Breast epithelium (tissue), 4 donors: Measurements from ENCODE around the gene TOGARAM2. TPM values are rescaled to one million over a fixed set of nuclear protein-coding genes. Genes with fewer than 3 reads are reported as not detected.
"Not testable (repeated sequence)": the region's sequence is repeated elsewhere in the genome, so short reads cannot be mapped to it uniquely, and the experiment has no call there.

Source experiments
- DNase-seq, 2 donors: peaks; one replicate each; pipeline ENCODE4 v3.0.0-alpha.2; 2019; ENCODE audit warnings: low spot score in 2 of 2
- H3K27ac ChIP-seq, 2 donors: fragments of 200-600 bp; sonication (generic) in 1 of 2; one replicate each; pipeline ENCODE4 v1.5.1; 2016 to 2019; ENCODE audit warnings: mild to moderate bottlenecking in 1 of 2
- H3K27me3 ChIP-seq, 2 donors: fragments of 200-600 bp; sonication (generic) in 1 of 2; one replicate each; pipeline versions ENCODE4 v1.5.1 to v1.6.0; 2017 to 2019; ENCODE audit warnings: control low read depth in 1 of 2, mild to moderate bottlenecking in 1 of 2
- H3K36me3 ChIP-seq: fragments of 200-600 bp; one replicate; pipeline ENCODE4 v1.5.1; 2019
- H3K4me1 ChIP-seq, 2 donors: fragments of 200-600 bp; sonication (generic); one replicate each; pipeline ENCODE4 v1.5.1; 2016 to 2019; ENCODE audit warnings: control low read depth in 1 of 2
- H3K4me3 ChIP-seq, 3 donors: fragments of 200-600 bp; sonication (generic); 1 replicate in 2 of 3; 2 replicates in 1 of 3; pipeline ENCODE4 v1.5.1; 2016 to 2019; ENCODE audit warnings: mild to moderate bottlenecking in 3 of 3, moderate library complexity in 2 of 3
- H3K9me3 ChIP-seq, 2 donors: fragments of 200-600 bp; sonication (generic) in 1 of 2; one replicate each; pipeline ENCODE4 v1.5.1; 2016 to 2019; ENCODE audit warnings: control low read depth in 1 of 2
- POLR2A ChIP-seq: fragments of 450-650 bp; IDR thresholded peaks from one replicate; pipeline ENCODE4 v1.6.1; 2016; ENCODE audit warnings: antibody characterized with exemption, mild to moderate bottlenecking, moderate library complexity
- POLR2AphosphoS5 ChIP-seq, 3 donors: sonication (generic); formaldehyde crosslinking; IDR thresholded peaks; one replicate each; pipeline ENCODE4 v1.6.1; 2017; ENCODE audit warnings: antibody characterized with exemption in 3 of 3
- intact Hi-C: fragments of 100-400 bp; cut with DNase I; formaldehyde crosslinking; loops from one replicate; pipeline ENCODE4 v1.15.1; 2023; ENCODE audit warnings: low total_unique reads
- total RNA-seq, 3 donors: library from RNA; depleted of rRNA; stranded (reverse); fragments of >200 nt; gene quantifications; one replicate each; pipeline ENCODE4 v1.1.0, GENCODE V29; 2016
- TF ChIP-seq, protein P1 (sequence below), 3 donors: fragments of 450-650 bp; IDR thresholded peaks; one replicate each; pipeline ENCODE4 v1.5.1; 2016 to 2017; ENCODE audit warnings: antibody characterized with exemption in 3 of 3, mild to moderate bottlenecking in 3 of 3, moderate library complexity in 3 of 3

Gene TOGARAM2
- total RNA-seq, 3 donors from 2014 or later, result 0.15 to 2.7 (median 0.33) TPM

DNA sequence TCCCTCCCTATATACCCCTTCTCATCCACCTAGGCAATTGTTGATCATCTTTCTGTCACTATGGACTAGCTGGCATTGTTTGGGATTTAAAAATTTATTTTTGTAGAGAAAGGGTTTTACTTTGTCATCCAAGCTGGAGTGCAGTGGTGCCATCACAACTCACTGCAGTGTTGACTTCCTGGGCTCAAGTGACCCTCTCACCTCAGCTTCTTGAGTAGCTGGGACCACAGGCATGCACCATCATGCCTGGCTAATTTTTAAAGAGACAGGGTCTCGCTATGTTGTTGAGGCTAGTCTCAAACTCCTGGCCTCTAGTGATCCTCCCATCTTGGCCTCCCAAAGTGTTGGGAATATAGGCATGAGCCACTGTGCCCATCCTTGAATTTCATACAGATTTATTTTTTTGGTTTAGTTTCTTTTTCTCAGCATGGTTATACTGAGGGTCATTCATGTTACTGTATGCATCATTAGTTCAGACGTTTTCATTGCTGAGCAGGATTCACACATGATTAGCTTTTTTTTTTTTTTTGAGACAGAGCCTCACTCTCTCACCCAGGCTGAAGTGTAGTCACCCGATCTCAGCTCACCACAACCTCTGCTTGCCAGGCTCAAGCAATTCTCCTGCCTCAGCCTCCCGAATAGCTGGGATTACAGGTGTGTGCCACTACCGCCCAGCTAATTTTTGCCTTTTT, 101.9 kb downstream of the TOGARAM2 start:
- intact Hi-C loops, result no loop called here
- Histone ChIP-seq H3K36me3 (no peaks in the 10 kb centered on the region), H3K27me3 (no peaks in the 10 kb centered on the region), H3K4me1 (no peaks in the 10 kb centered on the region), H3K4me3 (no peak overlapping the region), H3K27ac (no peak overlapping the region), H3K9me3 (peaks cover 17 to 23% of the 10 kb centered on the region in 2 donors)
- TF ChIP-seq, protein P1, sequence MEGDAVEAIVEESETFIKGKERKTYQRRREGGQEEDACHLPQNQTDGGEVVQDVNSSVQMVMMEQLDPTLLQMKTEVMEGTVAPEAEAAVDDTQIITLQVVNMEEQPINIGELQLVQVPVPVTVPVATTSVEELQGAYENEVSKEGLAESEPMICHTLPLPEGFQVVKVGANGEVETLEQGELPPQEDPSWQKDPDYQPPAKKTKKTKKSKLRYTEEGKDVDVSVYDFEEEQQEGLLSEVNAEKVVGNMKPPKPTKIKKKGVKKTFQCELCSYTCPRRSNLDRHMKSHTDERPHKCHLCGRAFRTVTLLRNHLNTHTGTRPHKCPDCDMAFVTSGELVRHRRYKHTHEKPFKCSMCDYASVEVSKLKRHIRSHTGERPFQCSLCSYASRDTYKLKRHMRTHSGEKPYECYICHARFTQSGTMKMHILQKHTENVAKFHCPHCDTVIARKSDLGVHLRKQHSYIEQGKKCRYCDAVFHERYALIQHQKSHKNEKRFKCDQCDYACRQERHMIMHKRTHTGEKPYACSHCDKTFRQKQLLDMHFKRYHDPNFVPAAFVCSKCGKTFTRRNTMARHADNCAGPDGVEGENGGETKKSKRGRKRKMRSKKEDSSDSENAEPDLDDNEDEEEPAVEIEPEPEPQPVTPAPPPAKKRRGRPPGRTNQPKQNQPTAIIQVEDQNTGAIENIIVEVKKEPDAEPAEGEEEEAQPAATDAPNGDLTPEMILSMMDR (IDR thresholded peaks at IDR 0.05), result no peak
- TF ChIP-seq POLR2AphosphoS5 (IDR thresholded peaks at IDR 0.05), result no peak
- TF ChIP-seq POLR2A, result no peak
- no peak for DNase-seq

DNA sequence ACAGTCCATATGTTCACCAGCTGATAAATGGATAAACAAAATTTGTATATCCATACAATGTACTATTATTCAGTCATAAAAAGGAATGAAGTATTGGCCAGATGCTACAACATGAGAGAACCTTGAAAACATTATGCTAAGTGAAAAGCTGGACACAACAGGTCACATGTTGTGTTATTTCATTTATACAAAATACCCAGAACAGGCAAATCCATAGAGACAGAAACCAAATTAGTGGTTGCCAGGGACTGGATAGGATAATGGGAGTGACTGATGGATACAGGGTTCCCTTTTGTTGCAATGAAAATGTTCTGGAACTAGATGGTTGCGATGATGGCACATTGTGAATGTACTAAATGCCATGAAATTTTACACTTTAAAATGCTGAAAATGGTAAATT, 103.5 kb downstream of the TOGARAM2 start:
- no peak overlapping the region for H3K4me3 ChIP-seq
- no peaks in the 10 kb centered on the region for H3K36me3 ChIP-seq
- intact Hi-C loops, result no loop called here
- DNase-seq, result no peak
- TF ChIP-seq POLR2A (no peak), POLR2AphosphoS5 (IDR thresholded peaks at IDR 0.05) (no peak)
- TF ChIP-seq, protein P1 (IDR thresholded peaks at IDR 0.05), result no peak
- no peaks in the 10 kb centered on the region for H3K27me3 ChIP-seq
- H3K4me1 ChIP-seq, result no peaks in the 10 kb centered on the region
- H3K9me3 ChIP-seq, result peaks cover 12 to 13% of the 10 kb centered on the region in 2 donors
- H3K27ac ChIP-seq, result no peak overlapping the region

DNA sequence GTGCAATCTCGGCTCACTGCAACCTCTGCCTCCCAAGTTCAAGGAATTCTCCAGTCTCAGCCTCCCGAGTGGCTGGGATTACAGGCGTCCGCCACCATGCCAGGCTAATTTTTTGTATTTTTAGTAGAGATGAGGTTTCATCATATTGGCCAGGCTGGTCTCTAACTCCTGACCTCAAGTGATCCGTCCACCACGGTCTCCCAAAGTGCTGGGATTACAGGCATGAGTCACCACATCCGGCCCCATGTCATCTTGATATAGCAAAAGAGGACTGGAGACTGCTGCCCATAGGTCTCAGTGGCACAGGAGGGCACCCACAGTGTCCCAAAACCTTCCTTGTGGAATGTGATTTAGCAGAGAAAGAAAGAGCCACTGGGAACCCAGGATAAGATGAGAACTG, 109.2 kb downstream of the TOGARAM2 start:
- H3K4me1 ChIP-seq, H3K27ac ChIP-seq, intact Hi-C loops, H3K9me3 ChIP-seq, H3K36me3 ChIP-seq, H3K27me3 ChIP-seq, H3K4me3 ChIP-seq, DNase-seq: not testable (repeated sequence)

DNA sequence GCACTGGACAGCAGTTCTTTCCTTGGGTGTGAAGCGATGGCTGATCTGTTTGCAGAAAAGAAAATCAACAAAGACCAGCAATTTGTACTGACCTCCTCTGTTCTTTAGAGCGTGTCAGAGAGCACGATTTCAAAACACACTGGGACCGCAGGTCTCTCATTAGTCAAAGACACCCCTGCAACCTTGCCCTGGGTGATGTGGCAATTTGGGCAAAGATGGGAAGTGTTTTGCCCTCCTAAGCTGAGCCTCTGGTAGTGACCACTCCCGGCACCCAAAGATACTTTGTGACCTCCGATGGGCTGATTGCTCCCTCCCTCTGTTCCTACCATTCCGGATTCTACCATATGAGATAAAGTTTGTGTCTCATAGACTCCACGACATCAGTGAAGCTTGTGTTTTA, 115.9 kb downstream of the TOGARAM2 start:
- H3K4me1 ChIP-seq, result no peaks in the 10 kb centered on the region
- intact Hi-C loops, result no loop called here

DNA sequence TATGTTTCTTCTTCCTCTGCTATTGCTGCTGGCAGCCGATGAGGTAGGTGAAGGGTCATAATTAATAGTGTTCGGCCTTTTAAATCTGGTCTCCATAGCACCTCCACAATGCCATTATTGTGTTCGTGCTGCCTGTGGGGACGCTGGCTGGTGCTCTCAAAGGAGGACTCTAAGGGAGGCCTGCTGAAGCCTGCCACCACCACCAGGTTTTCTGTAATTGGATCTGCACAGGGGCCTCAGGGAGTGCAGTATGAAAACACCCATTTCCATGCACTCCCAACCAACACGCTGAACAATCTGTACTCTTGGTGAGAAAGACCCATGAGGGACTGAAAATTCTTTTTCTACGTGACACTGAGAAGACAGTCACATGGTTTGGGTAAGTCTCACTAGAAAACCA, 116.5 kb downstream of the TOGARAM2 start:
- Histone ChIP-seq H3K27me3 (no peaks in the 10 kb centered on the region), H3K36me3 (no peaks in the 10 kb centered on the region), H3K4me3 (no peak overlapping the region), H3K4me1 (no peaks in the 10 kb centered on the region), H3K9me3 (no peaks in the 10 kb centered on the region), H3K27ac (peak overlapping the region; percentile 60 to 69)
- intact Hi-C loops, result no loop called here
- DNase-seq, result peak in 1 of 2 donors; percentile 52
- TF ChIP-seq POLR2AphosphoS5 (IDR thresholded peaks at IDR 0.05), result no peak
- no peak for TF ChIP-seq POLR2A
- TF ChIP-seq, protein P1 (IDR thresholded peaks at IDR 0.05), result no peak

More for the DNA sequence above, 115.9 kb downstream of the TOGARAM2 start:
- Histone ChIP-seq H3K36me3 (no peaks in the 10 kb centered on the region), H3K9me3 (no peaks in the 10 kb centered on the region), H3K27me3 (no peaks in the 10 kb centered on the region), H3K4me3 (no peak overlapping the region), H3K27ac (peak overlapping the region; percentile 60 to 69)
- no peak for DNase-seq
- TF ChIP-seq POLR2A (no peak), POLR2AphosphoS5 (IDR thresholded peaks at IDR 0.05) (no peak)
- TF ChIP-seq, protein P1 (IDR thresholded peaks at IDR 0.05), result no peak
